Liver (tissue), 3 donors: ENCODE results near the gene SLC6A7.

Source experiments
- EGR1 ChIP-seq, 2 donors: IDR thresholded peaks; 2 replicates each; pipeline ENCODE4 v1.6.1; 2016 to 2018; ENCODE audit warnings: antibody characterized with exemption in 2 of 2, low read depth in 2 of 2
- RAD21 ChIP-seq, 2 donors: IDR thresholded peaks; 2 replicates each; pipeline ENCODE4 v1.6.1; 2016; ENCODE audit warnings: antibody characterized with exemption in 2 of 2, mild to moderate bottlenecking in 2 of 2
- RXRA ChIP-seq, 2 donors: IDR thresholded peaks; 2 replicates each; pipeline ENCODE4 v1.6.1; 2017 to 2018; ENCODE audit warnings: antibody characterized with exemption in 2 of 2, mild to moderate bottlenecking in 1 of 2
- TAF1 ChIP-seq: conservative IDR thresholded peaks from 2 replicates; pipeline ENCODE4 v1.6.1; 2016; ENCODE audit warnings: antibody characterized with exemption, mild to moderate bottlenecking
- TF ChIP-seq, protein P1 (sequence below): fragments of 150-350 bp; IDR thresholded peaks from 2 replicates; pipeline ENCODE4 v1.5.1; 2017; ENCODE audit warnings: improper control_type of control experiment, low read depth, low read length; ENCODE audit not compliant: missing input control
- TF ChIP-seq, protein P2 (sequence below): IDR thresholded peaks from 2 replicates; pipeline ENCODE4 v1.6.1; 2016; ENCODE audit warnings: antibody characterized with exemption, mild to moderate bottlenecking
- TF ChIP-seq, protein P3 (sequence below): IDR thresholded peaks from 2 replicates; pipeline ENCODE4 v1.6.1; 2016; ENCODE audit warnings: antibody characterized with exemption
- donor health status: healthy.
- donor health status: healthy.

DNA sequence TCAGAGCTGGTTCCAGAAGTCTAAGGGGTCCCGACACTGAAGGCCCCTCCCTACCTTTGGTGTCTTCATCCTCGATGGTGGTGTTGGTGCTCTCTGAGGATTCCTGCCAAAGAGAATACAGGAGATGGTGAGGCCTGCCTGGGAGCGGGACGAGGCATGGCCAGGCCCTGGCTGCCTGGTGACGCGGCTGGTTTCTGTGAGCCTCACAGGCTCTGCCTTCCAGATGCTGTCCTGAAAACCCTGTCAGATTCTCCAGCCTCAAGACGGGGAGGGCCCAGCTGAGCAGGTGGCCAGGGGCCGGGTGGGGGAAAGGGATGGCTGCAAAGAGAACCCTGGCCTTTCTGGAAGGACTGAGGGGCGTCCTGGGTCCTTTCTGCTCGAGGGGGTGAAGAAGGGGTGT, 48.8 kb downstream of the SLC6A7 start:
- TF ChIP-seq, protein P1, sequence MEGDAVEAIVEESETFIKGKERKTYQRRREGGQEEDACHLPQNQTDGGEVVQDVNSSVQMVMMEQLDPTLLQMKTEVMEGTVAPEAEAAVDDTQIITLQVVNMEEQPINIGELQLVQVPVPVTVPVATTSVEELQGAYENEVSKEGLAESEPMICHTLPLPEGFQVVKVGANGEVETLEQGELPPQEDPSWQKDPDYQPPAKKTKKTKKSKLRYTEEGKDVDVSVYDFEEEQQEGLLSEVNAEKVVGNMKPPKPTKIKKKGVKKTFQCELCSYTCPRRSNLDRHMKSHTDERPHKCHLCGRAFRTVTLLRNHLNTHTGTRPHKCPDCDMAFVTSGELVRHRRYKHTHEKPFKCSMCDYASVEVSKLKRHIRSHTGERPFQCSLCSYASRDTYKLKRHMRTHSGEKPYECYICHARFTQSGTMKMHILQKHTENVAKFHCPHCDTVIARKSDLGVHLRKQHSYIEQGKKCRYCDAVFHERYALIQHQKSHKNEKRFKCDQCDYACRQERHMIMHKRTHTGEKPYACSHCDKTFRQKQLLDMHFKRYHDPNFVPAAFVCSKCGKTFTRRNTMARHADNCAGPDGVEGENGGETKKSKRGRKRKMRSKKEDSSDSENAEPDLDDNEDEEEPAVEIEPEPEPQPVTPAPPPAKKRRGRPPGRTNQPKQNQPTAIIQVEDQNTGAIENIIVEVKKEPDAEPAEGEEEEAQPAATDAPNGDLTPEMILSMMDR, result no peak
- TF ChIP-seq, protein P2, sequence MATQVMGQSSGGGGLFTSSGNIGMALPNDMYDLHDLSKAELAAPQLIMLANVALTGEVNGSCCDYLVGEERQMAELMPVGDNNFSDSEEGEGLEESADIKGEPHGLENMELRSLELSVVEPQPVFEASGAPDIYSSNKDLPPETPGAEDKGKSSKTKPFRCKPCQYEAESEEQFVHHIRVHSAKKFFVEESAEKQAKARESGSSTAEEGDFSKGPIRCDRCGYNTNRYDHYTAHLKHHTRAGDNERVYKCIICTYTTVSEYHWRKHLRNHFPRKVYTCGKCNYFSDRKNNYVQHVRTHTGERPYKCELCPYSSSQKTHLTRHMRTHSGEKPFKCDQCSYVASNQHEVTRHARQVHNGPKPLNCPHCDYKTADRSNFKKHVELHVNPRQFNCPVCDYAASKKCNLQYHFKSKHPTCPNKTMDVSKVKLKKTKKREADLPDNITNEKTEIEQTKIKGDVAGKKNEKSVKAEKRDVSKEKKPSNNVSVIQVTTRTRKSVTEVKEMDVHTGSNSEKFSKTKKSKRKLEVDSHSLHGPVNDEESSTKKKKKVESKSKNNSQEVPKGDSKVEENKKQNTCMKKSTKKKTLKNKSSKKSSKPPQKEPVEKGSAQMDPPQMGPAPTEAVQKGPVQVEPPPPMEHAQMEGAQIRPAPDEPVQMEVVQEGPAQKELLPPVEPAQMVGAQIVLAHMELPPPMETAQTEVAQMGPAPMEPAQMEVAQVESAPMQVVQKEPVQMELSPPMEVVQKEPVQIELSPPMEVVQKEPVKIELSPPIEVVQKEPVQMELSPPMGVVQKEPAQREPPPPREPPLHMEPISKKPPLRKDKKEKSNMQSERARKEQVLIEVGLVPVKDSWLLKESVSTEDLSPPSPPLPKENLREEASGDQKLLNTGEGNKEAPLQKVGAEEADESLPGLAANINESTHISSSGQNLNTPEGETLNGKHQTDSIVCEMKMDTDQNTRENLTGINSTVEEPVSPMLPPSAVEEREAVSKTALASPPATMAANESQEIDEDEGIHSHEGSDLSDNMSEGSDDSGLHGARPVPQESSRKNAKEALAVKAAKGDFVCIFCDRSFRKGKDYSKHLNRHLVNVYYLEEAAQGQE, result no peak
- TF ChIP-seq RAD21 (IDR thresholded peaks at IDR 0.05) (no peak), EGR1 (IDR thresholded peaks at IDR 0.05; ENCODE audit: low read depth in 2 of 2) (no peak), TAF1 (no peak), RXRA (IDR thresholded peaks at IDR 0.05) (no peak)
- TF ChIP-seq, protein P3, sequence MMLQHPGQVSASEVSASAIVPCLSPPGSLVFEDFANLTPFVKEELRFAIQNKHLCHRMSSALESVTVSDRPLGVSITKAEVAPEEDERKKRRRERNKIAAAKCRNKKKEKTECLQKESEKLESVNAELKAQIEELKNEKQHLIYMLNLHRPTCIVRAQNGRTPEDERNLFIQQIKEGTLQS, result no peak
